NCI-H2107 treated with DMSO at 0.1 percent for 48 hours (cell line): ENCODE measurements around the gene TCF20.

Experiments used
- DNase-seq: peaks from one replicate; lab custom pipeline; 2025; ENCODE audit not compliant: unreplicated experiment; lab: John Stamatoyannopoulos, UW

Gene TCF20

GRCh38 chr22:42270510-42271190, at the start of gene TCF20:
Gene TCF20 (minus strand): TSS chr22:42270653. CDS start chr22:42215305, 55,348 bp downstream.
- DNase-seq = peak; percentile 3

DNA sequence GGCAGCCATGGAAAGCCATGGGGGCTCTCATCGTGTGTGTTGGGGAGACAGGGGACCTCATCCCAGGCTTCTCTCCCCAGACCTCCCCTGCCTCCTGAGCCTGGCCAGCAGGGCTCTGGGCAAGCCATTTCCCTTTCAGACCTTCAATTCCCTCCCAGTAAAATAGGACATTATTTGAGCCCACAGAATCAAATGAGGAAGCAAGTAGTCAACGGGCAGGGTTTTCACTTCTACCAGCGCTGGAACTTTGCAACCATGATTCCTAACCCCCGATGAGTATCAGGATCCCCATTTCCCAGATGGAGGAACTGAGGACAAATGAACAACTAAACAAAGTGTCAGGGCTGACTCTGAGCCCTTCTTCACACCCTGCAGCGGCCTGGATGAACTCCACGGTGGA, 48.9 kb upstream of the TCF20 start:
- DNase-seq = no peak

- no peak for DNase-seq
These were observed 48.5 kb upstream of the TCF20 start for GRCh38 chr22:42318967-42319366.

DNA sequence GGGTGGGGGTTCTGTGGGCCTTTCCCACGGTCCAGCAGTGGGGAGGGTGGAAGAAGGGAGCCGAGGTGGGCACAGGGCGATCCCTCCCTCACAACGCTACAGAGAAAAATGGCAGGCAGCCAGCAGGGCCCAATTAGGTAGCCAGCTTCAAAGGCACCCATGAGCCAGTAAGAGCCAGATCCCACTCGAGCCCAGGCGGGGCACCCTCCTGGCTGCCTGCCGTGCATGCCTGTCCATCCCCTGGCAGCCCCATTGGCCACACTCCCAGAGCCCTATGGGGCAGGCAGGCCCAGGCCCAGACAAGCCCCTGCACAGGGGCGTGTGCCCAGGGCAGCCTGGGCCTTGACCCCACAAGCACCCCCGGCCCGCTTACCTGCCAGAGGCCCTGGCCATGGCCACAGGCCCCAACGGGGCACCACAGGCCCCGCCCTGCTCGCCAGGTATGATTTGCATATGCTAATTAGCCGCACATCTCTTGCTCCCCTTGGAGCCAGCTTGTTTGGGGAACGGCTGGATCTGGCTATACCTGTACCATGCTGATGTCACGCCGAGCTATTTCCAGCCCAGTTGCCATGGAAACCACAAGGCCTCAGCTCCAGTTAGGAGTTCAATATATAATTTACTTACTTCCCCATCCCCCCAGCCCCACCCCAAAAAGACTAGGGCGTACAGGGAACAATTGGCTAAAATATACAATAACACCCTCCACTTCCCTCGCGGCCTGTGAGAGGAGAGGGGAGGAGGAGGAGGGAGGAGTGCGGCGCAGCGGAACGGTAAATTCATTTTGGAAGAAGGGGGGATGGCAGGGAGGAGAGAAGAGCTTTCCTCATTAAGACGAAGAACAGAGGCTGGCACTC, 47.5 kb upstream of the TCF20 start:
- peak; percentile 21 for DNase-seq

- peak; percentile 11 for DNase-seq
These were observed 46.6 kb upstream of the TCF20 start for GRCh38 chr22:42317008-42317407.

DNA sequence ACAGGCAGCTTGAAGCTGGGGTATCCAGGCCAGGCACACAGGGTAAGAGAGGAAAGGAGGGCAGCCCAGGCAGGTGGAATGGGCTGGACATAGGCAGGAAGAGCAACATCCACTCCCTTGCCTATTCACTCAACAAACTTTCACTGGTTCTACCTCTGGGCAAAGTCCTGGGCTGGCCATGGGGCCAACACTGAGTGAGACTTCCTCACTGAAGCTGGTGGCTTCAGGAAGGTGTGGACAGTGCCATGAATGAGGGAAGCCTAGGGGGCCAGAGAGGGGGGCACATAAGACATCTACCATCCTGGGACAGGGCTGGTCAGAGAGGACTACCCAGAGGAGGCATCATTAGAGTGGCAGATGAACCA, 44.9 kb upstream of the TCF20 start:
- no peak for DNase-seq

DNA sequence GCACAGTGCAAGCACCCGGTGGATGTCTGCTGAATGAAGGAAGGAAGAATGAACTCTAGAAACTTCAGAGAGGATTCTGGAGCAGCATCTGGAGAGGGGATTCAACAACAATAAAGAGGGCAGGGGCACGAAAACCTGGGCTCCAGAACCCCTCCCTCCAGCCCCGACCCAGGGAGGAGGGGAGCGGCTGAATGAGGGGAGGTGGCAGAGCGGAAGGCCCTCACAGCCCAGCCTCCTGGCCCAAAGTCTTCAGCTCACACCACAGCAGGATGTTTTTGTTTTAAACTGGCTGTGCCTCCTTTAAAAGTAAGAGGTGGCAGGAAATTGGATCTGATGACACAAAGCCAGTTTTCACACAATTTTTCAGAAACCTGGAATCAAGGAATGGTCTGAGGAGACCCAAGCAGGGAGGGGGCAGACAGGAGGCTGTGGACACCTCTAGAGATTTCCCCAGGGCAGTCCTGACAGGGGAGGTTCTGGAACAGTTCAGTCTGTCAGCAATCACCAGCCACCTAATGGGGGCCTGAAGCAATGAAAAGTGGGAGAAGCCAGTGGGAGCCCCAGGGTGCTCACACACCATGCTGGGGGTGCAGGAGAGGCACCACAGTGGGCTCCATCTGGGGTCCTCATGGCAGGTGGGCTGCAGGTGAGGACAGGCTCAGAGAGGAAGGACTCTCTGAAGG, 44.4 kb upstream of the TCF20 start:
- no peak for DNase-seq

GRCh38 chr22:42313804-42314581, 43.5 kb upstream of the TCF20 start:
- DNase-seq = peak; percentile 37

- DNase-seq = peak; percentile 4
These were observed 42.8 kb upstream of the TCF20 start for GRCh38 chr22:42313204-42313603.

DNA sequence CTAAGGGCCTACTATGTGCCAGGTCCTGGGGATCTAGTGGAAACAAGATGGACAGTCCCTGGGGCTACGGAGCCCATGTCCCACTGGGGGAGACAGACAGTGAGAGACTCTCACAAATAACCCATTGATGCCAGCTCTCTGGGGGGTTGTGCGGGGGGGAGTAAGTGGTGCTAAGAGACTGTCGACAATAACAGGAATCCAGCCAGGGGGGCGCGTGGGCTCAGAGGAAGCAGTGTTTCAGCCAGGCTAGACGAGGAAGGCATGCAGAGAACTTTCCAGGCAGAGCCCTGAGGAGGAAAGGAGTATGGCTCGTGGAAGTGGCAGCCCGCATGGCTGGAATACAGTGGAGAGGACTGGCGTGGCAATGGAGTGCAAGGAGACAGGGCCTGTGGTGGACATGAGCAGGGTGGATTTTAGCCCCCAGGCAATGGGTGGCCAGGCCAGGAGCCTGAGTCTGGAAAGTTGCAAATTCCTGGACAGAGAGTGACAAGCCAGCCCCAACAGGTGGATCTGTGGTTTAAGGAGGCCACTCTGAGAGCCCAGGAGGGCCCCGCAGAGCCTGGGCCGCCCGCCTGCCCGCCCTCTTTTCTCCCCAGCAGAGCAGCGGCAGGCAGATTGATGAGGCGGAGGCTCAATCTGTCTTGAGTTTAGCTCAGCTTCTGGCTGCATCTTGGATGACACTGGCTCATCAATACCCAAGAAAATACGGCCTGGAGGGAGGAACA, 40.0 kb upstream of the TCF20 start:
- no peak for DNase-seq

- no peak for DNase-seq
These were observed 39.4 kb upstream of the TCF20 start for GRCh38 chr22:42309865-42310264.

DNA sequence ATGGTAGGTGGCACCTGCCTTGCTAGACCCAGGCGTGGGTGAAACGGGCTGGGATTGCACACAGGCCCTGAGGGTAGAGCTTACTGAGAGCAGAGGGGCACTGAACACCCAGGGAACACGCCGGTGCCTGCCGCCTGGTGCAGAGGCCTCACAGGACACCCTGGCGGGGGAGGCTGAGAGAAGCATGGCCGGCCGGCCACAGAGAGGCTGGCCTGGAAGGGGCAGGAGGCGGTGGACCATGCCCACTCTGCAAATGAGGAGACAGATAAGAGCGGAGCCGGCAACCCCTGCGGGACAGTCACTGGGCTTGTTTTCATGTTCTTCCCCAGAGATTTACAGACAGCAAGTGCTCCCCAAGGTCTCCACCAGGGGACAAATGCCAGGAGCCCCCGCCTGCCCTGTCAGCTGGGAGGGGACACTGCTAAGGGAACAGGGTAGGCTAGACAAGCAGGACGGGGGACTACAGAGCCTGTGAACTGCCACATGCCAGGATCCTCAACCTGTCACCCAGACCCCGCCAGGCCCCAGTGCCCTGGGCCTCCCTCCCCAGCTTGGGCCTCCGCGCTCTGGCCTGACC, 38.5 kb upstream of the TCF20 start:
- DNase-seq = no peak

DNA sequence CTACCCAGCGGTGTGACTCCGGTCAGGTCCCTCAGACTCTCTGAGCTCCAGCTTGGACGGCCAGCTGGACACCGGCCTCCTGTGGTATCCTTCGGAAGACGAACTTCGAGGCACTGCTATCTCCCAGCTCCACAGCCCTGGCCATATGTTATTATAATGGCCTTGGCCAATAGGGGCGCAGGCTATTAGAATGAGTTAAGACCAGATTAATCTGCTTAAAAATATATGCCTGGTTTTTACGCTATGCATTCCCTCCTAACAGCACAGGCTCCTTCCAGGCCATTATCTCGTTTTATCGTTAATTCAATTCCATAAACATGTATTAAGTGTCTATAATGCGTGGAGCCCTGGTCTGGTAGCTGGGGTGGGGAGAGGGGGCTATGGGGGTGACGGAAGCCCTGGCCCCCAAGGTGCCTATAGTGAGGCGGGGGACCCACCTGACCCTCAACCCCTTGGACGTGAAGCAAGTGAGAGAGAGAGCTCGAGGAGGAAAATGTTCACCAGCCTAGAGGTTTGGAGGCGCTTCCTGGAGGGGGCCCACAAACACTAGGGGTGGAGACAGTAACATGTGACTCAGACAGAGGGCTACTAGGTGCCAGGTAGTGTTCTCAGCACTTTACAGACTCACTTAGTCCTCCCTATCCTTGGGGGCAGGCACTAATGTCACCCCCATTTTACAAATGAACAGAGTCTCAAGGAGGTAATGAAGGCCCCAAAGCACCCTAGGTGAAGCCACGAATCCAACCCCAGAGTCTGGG, 37.5 kb upstream of the TCF20 start:
- DNase-seq = no peak

DNA sequence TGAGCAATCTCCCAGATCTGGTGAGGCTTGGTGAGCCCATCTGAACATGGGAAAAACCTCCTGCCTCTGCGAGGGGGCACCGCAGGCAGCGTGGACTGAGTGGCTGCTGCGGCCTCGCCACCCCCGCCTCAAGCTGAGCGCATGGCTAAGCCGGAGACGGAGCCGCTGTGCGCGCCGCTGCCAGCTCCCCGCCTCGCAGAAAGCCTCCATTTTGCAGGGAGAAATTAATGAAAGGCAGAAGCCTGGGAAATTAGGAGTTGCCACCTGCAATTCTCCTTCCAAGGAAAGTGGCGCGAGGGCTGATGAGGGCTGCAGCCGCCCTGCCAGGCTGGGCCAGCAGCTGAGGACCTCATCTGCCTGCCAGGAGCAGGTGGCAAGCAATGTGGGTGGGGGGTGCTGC, 35.6 kb upstream of the TCF20 start:
- DNase-seq = no peak

GRCh38 chr22:42304324-42304790, 33.9 kb upstream of the TCF20 start:
- no peak for DNase-seq

GRCh38 chr22:42303396-42304323, 33.2 kb upstream of the TCF20 start:
- no peak for DNase-seq

DNA sequence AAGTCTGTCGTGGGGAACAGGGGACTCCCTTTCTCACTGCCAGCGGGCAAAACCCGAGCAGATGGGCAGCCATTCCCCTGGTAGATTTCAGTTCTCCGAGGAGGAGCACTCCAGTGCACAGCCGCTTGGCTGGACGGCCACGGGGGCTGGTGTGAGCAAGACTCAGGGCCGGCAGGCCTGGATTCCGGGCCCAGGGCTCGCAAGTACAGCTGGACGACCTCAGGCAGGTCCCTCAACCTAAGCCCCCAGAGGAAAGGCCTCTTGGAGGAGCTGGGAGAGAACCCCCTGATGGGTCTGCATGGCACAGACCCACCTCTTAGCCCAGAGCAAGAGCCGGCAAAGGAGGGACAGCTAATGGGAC, 31.3 kb upstream of the TCF20 start:
- DNase-seq = no peak

DNA sequence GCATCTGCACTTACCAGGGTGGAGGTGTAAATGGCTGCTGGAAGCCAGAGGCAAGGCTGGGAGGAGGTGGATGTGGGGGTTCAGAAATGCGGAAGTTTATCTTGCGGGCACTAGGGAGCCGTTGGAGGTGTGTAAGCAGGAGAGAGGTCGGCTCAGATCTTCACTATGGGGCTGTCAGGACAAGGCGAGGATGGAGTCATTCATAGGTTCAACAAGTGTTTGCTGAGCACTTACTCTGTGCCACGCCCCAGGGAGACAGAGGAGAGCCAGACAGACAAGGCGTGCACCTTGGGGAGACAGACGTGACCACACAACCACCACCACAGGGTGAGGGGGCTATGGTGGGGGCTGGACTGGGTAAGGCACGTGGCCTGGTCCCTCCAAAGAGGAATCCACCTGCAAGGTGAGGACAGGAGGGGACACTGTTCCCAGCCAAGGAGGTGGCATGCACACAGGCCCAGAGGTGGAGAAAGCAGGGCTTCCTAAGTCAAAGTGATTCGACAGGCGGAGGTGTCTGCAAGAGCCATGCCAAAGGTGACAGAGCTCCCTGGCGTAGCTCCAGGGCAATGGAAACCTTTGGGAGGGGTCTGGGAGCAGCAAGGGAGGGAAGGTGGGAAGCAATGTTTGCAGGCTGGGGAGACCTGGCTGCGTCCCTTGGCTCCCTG, 30.8 kb upstream of the TCF20 start:
- DNase-seq = no peak
